HTR-8/SVneo (cell line): ENCODE measurements around the gene RAB1A.

Source experiments
- DNase-seq: peaks from one replicate; pipeline ENCODE4 v3.0.0; 2011; ENCODE audit warnings: low spot score, mixed read lengths; ENCODE audit not compliant: insufficient read length
- FAIRE-seq: peaks from 2 replicates; lab custom pipeline; 2011; peaks lifted over from hg19 to GRCh38; lab: Jason Lieb, UNC

The RAB1A gene

DNA sequence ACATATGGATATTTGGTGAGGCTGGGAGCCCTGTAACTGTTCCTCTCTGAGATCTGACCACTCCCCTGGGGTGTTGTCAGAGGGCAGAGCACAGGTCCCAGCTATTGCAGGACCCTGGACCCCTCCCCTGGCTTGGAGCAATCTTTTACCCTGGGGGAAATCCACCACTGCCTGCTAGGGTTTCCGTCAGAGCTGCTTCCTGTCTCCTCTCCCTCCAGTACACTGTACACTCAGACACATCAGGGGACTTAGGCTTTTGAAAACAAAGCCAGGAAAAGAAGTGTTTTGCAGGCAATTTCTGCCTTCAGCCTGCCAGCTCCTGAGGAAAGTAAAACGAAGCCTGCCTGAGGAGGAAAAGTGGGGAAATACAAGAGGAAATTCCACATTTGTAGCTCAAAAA lies 86.9 kb downstream of the RAB1A start:
- no peak for FAIRE-seq
- DNase-seq = no peak

DNA sequence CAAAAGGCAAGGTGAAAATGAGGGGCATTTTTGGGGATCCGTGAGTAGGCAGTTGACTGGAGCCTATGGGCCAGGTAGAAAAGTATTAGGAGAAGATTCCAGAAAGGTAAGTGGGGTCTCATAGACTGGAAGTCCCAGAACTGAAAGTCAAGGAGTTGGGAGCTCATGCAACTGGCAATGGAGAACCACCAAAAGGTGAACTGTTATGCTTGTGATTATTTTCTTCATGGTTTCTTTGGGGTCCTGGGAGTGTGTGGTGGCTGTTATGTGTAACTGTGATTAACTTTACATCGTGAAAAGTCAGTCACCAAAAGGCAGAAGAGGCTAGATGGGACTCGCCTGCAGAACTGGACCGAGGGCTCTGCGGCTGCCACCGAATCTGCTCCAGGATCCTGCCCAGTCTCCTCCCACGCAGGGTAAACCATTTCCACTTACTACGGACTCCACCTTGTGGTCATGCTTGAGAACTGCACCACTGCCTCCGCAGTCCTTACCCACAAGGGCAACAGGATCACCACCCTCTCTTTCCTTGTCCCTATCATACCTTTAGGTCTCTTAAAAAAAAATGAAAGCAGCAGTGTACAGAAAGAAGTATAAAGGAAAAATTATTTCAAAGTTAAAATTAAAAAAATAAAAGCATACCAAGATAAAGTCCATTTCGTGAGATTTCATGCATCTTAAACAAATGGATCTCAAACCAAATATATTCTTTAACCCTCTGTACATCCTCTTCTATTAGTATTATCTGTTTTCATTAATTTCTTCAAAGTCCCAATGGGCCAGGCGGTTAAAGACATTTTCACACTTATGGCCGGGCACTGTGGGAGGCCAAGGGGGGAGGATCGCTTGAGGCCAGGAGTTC lies 89.3 kb downstream of the RAB1A start:
- DNase-seq = peak; percentile 86
- peak; percentile 92 for FAIRE-seq

DNA sequence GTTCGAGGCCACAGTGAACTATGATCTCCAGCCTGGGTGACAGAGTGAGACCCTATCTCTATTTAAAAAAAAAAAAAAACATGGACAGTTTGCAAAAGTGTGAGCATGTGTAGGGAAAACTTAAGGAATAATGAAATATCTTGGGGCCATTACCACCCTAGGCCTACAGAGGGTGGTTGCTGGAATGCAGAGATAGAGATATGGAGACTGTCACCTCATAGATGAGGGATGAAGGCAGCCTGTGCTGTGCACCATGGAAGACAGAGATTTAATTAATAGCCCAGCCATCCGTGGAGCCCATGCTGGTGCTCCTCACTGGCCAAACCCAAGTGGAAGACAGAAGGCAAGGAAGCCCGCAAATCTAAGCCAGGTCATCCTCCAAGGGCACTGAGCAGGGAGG lies 90.3 kb downstream of the RAB1A start:
- DNase-seq (no peak), FAIRE-seq (no peak)

DNA sequence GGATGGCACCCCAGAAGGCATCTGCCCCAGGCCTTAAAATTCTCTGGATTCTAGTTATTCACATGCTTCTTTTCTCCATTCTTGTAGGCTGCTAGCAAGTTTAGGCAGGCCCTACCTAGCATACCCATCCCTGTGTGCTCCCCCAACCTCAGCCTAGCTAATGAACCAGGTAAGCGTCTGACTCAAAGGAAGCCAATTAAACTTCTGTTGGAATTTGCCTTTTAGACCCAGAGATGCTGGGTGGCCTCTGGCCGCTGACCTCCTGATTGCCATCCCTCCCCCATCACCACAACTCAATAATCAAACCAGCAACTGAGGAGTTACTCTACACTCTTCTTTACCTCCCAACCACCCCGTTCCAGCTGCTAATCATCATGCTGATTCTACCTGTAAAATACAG lies 92.7 kb downstream of the RAB1A start:
- DNase-seq (no peak), FAIRE-seq (no peak)
